Activated CD4-positive, alpha-beta T cell treated with anti-CD3 and anti-CD28 coated beads for 48 hours (primary cell): ENCODE results near the gene DUSP28.

Experiments used
- DNase-seq: peaks from one replicate; pipeline ENCODE4 v3.0.0-alpha.2; 2020

DUSP28 gene

GRCh38 chr2:240560084-240560479, at the start of gene DUSP28:
TSS of gene DUSP28 (plus strand) at chr2:240560357. CDS start at chr2:240560685, 328 bp downstream.
- DNase-seq, result peak; percentile 94

DNA sequence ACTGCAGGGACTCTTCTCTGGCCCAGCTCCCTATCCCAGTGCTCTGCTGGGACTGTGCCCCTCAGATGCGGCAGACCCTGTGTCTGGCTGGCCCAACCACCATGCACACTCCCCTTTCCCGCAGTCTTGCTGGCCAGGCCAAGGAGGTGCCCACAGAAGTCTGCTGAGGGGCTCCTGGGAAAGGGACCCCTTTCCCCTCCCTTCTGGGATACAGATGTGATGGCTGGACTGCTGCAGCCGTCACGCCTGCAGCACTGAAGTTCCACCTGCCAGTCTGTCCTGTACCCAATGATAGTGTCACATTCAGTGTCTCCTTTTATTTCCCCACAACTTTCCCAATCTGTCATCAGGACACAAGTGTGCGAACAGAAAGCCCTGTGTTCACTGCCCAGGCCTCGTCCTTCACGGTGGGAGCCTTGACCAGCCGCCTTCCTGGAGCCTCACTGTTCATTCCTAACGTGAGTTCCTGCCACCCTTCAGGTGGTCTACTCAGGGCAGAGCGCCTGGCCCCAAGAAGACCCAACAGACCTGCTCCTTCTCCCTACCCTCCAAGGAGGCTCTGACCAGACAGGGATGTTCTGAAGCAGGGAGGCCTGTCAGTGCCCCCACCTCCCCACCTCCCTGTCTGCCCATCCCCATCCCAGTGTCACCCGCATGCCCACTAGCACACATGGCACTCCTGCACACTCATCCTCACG, 49.5 kb upstream of the DUSP28 start:
- no peak for DNase-seq

GRCh38 chr2:240511351-240512108, 48.6 kb upstream of the DUSP28 start:
- DNase-seq, result no peak

GRCh38 chr2:240512109-240512485, 48.1 kb upstream of the DUSP28 start:
- DNase-seq, result no peak

- DNase-seq, result no peak
Observed at GRCh38 chr2:240512666-240513535, 47.3 kb upstream of the DUSP28 start.

DNA sequence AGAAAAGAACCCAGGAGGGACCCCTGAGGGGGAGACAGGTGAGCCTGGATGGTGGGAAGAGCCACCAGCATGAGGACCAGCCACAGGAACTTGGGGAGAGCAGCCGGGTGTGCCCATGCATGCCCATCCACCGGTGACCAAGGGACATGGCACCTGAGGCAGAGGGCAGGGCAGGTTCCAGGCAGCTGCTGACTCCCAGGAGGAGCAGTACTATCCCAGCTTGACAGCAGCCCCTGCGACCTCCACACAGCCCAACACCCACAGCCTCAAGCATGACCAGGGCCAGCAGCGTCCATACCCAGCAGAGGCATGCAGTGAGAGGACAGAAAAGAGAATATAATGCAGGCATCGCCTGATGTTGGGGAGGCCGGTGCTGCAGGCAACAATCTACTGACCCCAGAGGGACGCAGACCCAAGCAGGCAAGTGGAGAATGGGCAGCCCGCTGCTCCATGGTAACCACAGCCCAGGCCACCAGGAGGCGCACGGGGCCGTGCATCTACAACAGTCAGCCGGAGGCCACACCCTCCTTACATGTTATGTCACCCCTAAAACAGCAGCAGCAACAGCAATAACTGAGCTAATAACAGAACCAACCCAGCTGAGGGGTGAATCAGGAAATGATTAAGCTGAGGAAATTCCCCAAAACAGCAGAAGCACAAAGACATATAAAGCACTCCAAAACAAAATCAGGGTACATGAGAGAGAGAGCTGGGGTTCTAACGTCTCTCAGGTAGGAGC, 46.4 kb upstream of the DUSP28 start:
- peak; percentile 89 for DNase-seq

DNA sequence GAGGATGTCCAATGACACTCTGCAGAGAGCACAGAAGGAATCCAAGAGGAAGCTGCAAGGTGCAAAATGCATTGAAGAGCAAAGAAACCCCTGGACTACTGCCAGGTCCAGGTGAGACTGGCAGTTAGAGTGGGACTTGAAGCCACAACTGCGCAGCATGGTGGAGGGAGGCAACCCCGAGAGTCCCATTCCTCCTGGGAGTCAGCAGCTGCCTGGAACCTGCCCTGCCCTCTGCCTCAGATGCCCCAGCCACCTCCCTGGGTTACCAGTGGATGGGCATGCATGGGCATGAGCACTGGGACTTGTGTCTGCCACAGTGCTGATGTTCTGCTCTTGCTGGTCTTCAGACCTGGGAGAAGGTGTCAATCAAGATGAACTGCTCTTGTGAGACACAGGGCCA, 45.5 kb upstream of the DUSP28 start:
- no peak for DNase-seq

DNA sequence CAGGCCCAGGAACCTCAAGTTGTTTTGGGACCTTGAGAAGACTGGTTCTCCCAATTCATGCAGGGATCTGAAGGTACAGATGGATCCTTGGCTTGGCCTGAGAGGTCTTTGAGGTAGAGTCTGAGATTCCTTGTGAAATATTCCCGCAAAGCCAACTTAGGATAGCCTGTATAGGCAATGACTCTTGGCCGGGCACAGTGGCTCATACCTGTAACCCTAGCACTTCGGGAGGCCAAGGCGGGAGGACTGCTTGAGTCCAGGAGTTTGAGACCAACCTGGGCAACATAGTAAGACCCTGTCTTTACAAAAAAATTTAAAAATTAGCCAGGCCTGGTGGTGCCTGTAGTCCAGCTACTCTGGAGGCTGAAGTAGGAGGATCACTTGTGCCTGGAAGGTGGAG, 42.8 kb upstream of the DUSP28 start:
- DNase-seq, result no peak

- DNase-seq, result no peak
Observed at GRCh38 chr2:240518981-240519380, 41.2 kb upstream of the DUSP28 start.

- no peak for DNase-seq
Observed at GRCh38 chr2:240519396-240520129, 40.6 kb upstream of the DUSP28 start.

- no peak for DNase-seq
Observed at GRCh38 chr2:240520130-240520973, 39.8 kb upstream of the DUSP28 start.

GRCh38 chr2:240520974-240521350, 39.2 kb upstream of the DUSP28 start:
- no peak for DNase-seq

- DNase-seq, result peak; percentile 24
Observed at GRCh38 chr2:240521885-240522284, 38.3 kb upstream of the DUSP28 start.

DNA sequence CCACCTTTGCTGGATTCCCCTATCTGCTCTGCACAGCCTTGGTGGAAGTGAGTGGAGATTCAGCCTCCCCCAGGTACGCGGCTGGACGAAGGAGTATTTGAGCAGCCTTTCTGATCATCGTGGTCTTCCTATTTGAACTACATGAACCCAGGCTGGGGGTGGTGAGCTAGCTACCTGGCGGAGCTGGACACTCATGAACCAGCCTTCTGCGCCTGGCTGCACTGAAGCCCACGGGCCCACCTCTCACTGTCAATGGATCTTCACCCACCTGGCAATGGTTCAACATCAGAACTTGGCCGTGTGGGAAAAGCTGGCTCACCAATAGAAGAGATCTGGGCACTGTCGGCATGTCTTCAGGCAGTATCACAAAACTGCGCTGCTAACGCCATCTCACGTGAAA, 37.8 kb upstream of the DUSP28 start:
- no peak for DNase-seq

GRCh38 chr2:240523451-240524281, 36.5 kb upstream of the DUSP28 start:
- DNase-seq, result no peak

- no peak for DNase-seq
Observed at GRCh38 chr2:240524963-240525718, 35.0 kb upstream of the DUSP28 start.

GRCh38 chr2:240525802-240526201, 34.4 kb upstream of the DUSP28 start:
- DNase-seq, result no peak

GRCh38 chr2:240526521-240526920, 33.6 kb upstream of the DUSP28 start:
- DNase-seq, result no peak

DNA sequence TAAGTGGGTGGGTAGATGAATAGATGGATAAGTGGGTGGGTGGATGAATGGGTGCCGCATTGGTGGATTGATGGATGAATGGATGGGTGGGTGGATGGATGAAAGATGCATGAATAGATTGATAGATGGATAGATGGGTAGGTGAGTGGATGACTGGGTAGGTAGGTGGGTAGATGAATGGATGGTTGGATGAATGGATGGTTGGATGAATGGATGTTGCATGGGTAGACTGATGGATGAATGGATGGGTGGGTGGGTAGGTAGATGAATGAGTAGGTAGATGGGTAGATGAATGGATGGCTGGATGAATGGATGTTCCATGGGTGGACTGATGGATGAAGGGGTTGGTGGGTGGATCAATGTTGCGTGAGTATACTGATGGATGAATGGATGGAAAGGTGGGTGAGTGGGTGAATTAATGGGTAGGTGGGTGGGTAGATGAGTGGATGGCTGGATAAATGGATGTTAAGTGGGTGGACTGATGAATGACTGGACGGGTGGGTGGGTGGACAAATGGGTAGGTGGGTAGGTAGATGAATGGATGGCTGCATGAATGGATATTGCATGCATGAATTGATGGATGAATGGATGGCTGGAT, 32.9 kb upstream of the DUSP28 start:
- DNase-seq, result no peak
